K562 (cell line): Measurements from ENCODE around the gene DARS1. TPM values are rescaled to one million over a fixed set of nuclear protein-coding genes. Genes with fewer than 3 reads are reported as not detected.

Experiments used
- ATAC-seq: fragments of 200-7000 bp; cut with Tn5 transposase; 3 replicates; pipeline ENCODE4 v1.9.1; 2020; ENCODE audit warnings: moderate library complexity
- BruUV-seq: library from RNA; stranded (reverse); fragments of 400-500 nt; replicated peaks from 2 replicates; lab custom pipeline; 2021; lab: Mats Ljungman, UMichigan
- CTCF ChIA-PET: fragments of 300-600 bp; formaldehyde crosslinking; extraction: SDS; loops from one replicate; lab custom pipeline; 2021; ENCODE audit warnings: low intra/inter-chr PET ratio; lab: Yijun Ruan, JAX
- POLR2A ChIA-PET: fragments of 300-600, 350-650 bp; sonication (Branson Sonifier 250); formaldehyde crosslinking; extraction: SDS; loops from one replicate; lab custom pipeline; 2021; ENCODE audit warnings: antibody characterized with exemption, inconsistent platforms; lab: Yijun Ruan, JAX
- DNase-seq, 4 experiments: peaks; one replicate each; pipeline versions ENCODE4 v3.0.0 to v3.0.0-alpha.2; 2011 to 2018; ENCODE audit warnings: low spot score in 3 of 4, mixed read lengths in 3 of 4; ENCODE audit errors: extremely low read depth in 1 of 4
- FAIRE-seq: peaks from 2 replicates; lab custom pipeline; 2011; peaks lifted over from hg19 to GRCh38; lab: Jason Lieb, UNC
- H2AFZ ChIP-seq: 2 replicates; pipeline ENCODE4 v1.6.0; 2011; ENCODE audit warnings: low read depth, low read length, control low read depth, inconsistent platforms
- H3K27ac ChIP-seq: fragments of 200-600 bp; 3 replicates; pipeline ENCODE4 v1.8.0; 2011; ENCODE audit warnings: low read depth, mild to moderate bottlenecking, control low read depth, inconsistent platforms, low read length, moderate library complexity, mixed read lengths; ENCODE audit errors: extremely low read depth
- H3K27me3 ChIP-seq, 2 experiments: fragments of 300-600 bp in 1 of 2; 2 replicates in 1 of 2; 3 replicates in 1 of 2; pipeline versions ENCODE4 v1.6.0 to v1.8.0; 2011; ENCODE audit warnings: inconsistent platforms in 2 of 2, low read length in 2 of 2, mild to moderate bottlenecking in 1 of 2, mixed read lengths in 1 of 2, moderate library complexity in 1 of 2; ENCODE audit not compliant: control insufficient read depth in 2 of 2, insufficient read depth in 2 of 2
- H3K36me3 ChIP-seq: fragments of 300-600 bp; 3 replicates; pipeline ENCODE4 v1.8.0; 2011; ENCODE audit warnings: mild to moderate bottlenecking, low read length, inconsistent platforms; ENCODE audit not compliant: control insufficient read depth, insufficient read depth
- H3K4me1 ChIP-seq, 2 experiments: fragments of 200-600 bp in 1 of 2; replicated peaks in 1 of 2; 2 replicates in 1 of 2; 3 replicates in 1 of 2; pipeline versions ENCODE4 v1.5.1 to v1.8.0; 2011; ENCODE audit warnings: inconsistent platforms in 2 of 2, low read length in 2 of 2, mild to moderate bottlenecking in 1 of 2, mixed read lengths in 1 of 2, moderate library complexity in 1 of 2; ENCODE audit not compliant: control insufficient read depth in 2 of 2, insufficient read depth in 2 of 2
- H3K4me2 ChIP-seq: 2 replicates; pipeline ENCODE4 v1.6.1; 2011; ENCODE audit warnings: low read length, control low read depth, inconsistent platforms, mixed read lengths; ENCODE audit not compliant: insufficient read depth
- H3K4me3 ChIP-seq: fragments of 200-600 bp; sonication (generic), shearing (Covaris generic); 2 replicates; pipeline ENCODE4 v1.5.1; 2016; ENCODE audit warnings: control low read depth, inconsistent platforms
- H3K79me2 ChIP-seq: fragments of 200-600 bp; 3 replicates; pipeline ENCODE4 v1.8.0; 2011; ENCODE audit warnings: low read length, inconsistent platforms; ENCODE audit not compliant: control insufficient read depth, insufficient read depth
- H3K9ac ChIP-seq, 2 experiments: 2 replicates each; pipeline versions ENCODE4 v1.6.0 to v1.6.1; 2011; ENCODE audit warnings: low read depth in 2 of 2, low read length in 2 of 2, control low read depth in 1 of 2, inconsistent platforms in 1 of 2, mild to moderate bottlenecking in 1 of 2, mixed read lengths in 1 of 2; ENCODE audit not compliant: insufficient read depth in 1 of 2
- H3K9me1 ChIP-seq: one replicate; pipeline ENCODE4 v1.6.0; 2011; ENCODE audit warnings: inconsistent platforms, mild to moderate bottlenecking, low read length, moderate library complexity; ENCODE audit not compliant: control insufficient read depth, insufficient read depth
- H3K9me3 ChIP-seq: replicated peaks from 2 replicates; pipeline ENCODE4 v1.5.1; 2011; ENCODE audit warnings: low read depth, low read length, inconsistent platforms; ENCODE audit not compliant: control insufficient read depth, insufficient read depth
- H4K20me1 ChIP-seq: replicated peaks from 2 replicates; pipeline ENCODE4 v1.6.1; 2011; ENCODE audit warnings: low read length, inconsistent platforms, mixed read lengths; ENCODE audit not compliant: control insufficient read depth, insufficient read depth
- CHD1 ChIP-seq: fragments of 200-600 bp; sonication (generic); IDR thresholded peaks from one replicate; pipeline ENCODE4 v1.6.1; 2012; ENCODE audit warnings: mild to moderate bottlenecking, moderate library complexity, low read length, inconsistent platforms
- NFE2 ChIP-seq: IDR thresholded peaks from 2 replicates; pipeline ENCODE4 v1.6.1; 2014; ENCODE audit warnings: antibody characterized with exemption, low read depth
- SMAD1 ChIP-seq: fragments of 150-350 bp; IDR thresholded peaks from 2 replicates; pipeline ENCODE4 v1.6.1; 2014; ENCODE audit warnings: low read length, low read depth; ENCODE audit not compliant: partially characterized antibody
- SNAPC5 ChIP-seq: fragments of 250-450 bp; sonication (Bioruptor Pico); IDR thresholded peaks from 2 replicates; pipeline ENCODE4 v1.8.0; 2021; ENCODE audit warnings: moderate library complexity, mild to moderate bottlenecking, inconsistent platforms
- VEZF1 ChIP-seq: fragments of 200-800 bp; sonication (Bioruptor generic); IDR thresholded peaks from 2 replicates; pipeline ENCODE4 v1.6.1; 2017; ENCODE audit warnings: missing genetic modification characterization, missing compliant biosample characterization
- ZNF311 ChIP-seq: fragments of 250-450 bp; sonication (Bioruptor Pico); IDR thresholded peaks from 2 replicates; pipeline ENCODE4 v1.4.0; 2020; ENCODE audit warnings: mild to moderate bottlenecking, moderate library complexity
- WGBS: fragments of 100-300 bp; shearing (Covaris generic); methylation state at CpG from one replicate; pipeline ENCODE4 v1.1.6; 2016; ENCODE audit warnings: low coverage, mixed read lengths; ENCODE audit not compliant: insufficient coverage; ENCODE audit errors: missing lambda C conversion rate; 5-methylcytosine and 5-hydroxymethylcytosine counted together
- in situ Hi-C: fragments of 300-500 bp; cut with MboI; formaldehyde crosslinking; loops from 4 replicates; pipeline ENCODE4 v1.15.0; 2018; ENCODE audit warnings: inconsistent platforms, mixed read lengths
- intact Hi-C: fragments of 100-400 bp; cut with micrococcal nuclease; formaldehyde crosslinking; loops from 2 replicates; pipeline ENCODE4 v1.14.2; 2022
- polyA plus RNA-seq, 8 experiments: library from polyadenylated mRNA; depleted of rRNA in 4 of 8; stranded (reverse) in 5 of 8; unstranded in 3 of 8; fragments of >200 nt; fragmentation: Nextera tagmentation in 2 of 8; fragmentation: Illumina TruSeq in 1 of 8; extraction: Ambion mirVana in 2 of 8; extraction: Trizol in 1 of 8; gene quantifications; 2 replicates each; pipeline versions ENCODE4 v1.2.1 to v1.2.3, GENCODE V29; 2011 to 2014; ENCODE audit warnings: inconsistent platforms in 1 of 8, missing spikeins in 1 of 8
- total RNA-seq, 7 experiments: library from RNA; depleted of rRNA in 6 of 7; stranded (reverse); fragments of >200 nt in 6 of 7; fragmentation: Illumina TruSeq in 2 of 7; extraction: Trizol in 2 of 7; gene quantifications; 2 replicates each; pipeline versions ENCODE4 v1.2.1 to v1.2.3, GENCODE V29; 2011 to 2021; ENCODE audit warnings: low replicate concordance in 1 of 7

DARS1 gene
- total and polyA plus RNA-seq, 9 of the 15 experiments (the other 6 are each of a cell fraction or from before 2014, with no cell fraction given), result 91.5 to 239 (median 98.0) TPM

GRCh38 chr2:136034629-136035028 lies 49.2 kb upstream of the DARS1 start:
- no peak for DNase-seq
- H4K20me1 ChIP-seq, result no peaks in the 10 kb centered on the region
- in situ Hi-C loops, result no loop called here

More at GRCh38 chr2:136034629-136035028, 49.2 kb upstream of the DARS1 start:
- no peak for ATAC-seq
- POLR2A ChIA-PET, result interaction anchor here (0.6 kb wide), 1 partner anchor 1847 kb away, joined by 3 read pairs; no protein-coding TSS in a partner anchor
- TF ChIP-seq VEZF1 (CRISPR knock-in tag) (no peak), ZNF311 (CRISPR knock-in tag) (no peak), SMAD1 (no peak), SNAPC5 (CRISPR knock-in tag) (no peak), NFE2 (no peak), CHD1 (no peak)
- WGBS, result 0% methylated on average over 2 of the region's 3 CpGs
- Histone ChIP-seq H3K9me1 (no peaks in the 10 kb centered on the region), H3K36me3 (no peaks in the 10 kb centered on the region), H2AFZ (no peak overlapping the region), H3K4me2 (no peak overlapping the region), H3K27me3 (no peaks in the 10 kb centered on the region; a peak in 3 of 5 replicates), H3K79me2 (no peaks in the 10 kb centered on the region), H3K9ac (no peak overlapping the region), H3K4me1 (no peaks in the 10 kb centered on the region), H3K9me3 (no peaks in the 10 kb centered on the region), H3K4me3 (no peak overlapping the region), H3K27ac (no peak overlapping the region)
- CTCF ChIA-PET, result no interaction called here
- no peak for FAIRE-seq
- intact Hi-C loops, result no loop called here
- BruUV-seq, result no TSS peak
